ENCODE results near the gene KDM7A. TPM values are rescaled to one million over a fixed set of nuclear protein-coding genes. Genes with fewer than 3 reads are reported as not detected.

KDM7A gene
- total RNA-seq, 1 experiment from 2014 or later, result 12.2 TPM

DNA sequence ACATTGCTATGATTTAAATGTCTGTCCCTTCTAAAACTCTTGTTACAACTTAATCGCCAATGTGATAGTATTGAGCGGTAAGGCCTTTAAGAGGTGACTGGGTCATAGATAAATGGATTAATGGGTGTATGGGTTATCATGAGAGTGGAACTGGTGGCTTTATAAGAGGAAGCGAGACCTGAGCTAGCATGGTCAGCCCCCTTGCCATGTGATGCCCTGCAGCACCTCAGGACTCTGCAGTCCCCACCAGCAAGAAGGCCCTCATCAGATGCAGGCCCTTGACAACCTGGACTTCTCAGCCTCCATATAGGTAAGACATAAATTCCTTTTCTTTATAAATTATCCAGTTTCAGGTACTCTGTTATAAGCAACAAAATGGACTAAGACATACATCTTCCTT is 129.6 kb downstream of the KDM7A start (continued):
- TF ChIP-seq ATF2 (CRISPR knock-in tag; IDR thresholded peaks at IDR 0.05; ENCODE audit: borderline replicate concordance, low read depth) (no peak), NFE2L1 (CRISPR knock-in tag; IDR thresholded peaks at IDR 0.05) (no peak), OVOL2 (CRISPR knock-in tag; IDR thresholded peaks at IDR 0.05; ENCODE audit: borderline replicate concordance) (no peak)

GRCh38 chr7:140045697-140046096 is 131.1 kb downstream of the KDM7A start:
- Mint-ChIP-seq H3K9me3 (no peaks in the 10 kb centered on the region), H3K4me3 (no peak overlapping the region), H3K27me3 (ENCODE audit: low read depth) (no peaks in the 10 kb centered on the region), H3K36me3 (peaks cover 6% of the 10 kb centered on the region; the same call in 1 of the 2 replicates), H3K27ac (no peak overlapping the region), H3K4me1 (no peaks in the 10 kb centered on the region)
- no peak for ATAC-seq
- ChIA-PET POLR2A (no interaction called here), CTCF (no interaction called here)
- DNase-seq (ENCODE audit: low spot score), result no peak
- TF ChIP-seq, protein P1, sequence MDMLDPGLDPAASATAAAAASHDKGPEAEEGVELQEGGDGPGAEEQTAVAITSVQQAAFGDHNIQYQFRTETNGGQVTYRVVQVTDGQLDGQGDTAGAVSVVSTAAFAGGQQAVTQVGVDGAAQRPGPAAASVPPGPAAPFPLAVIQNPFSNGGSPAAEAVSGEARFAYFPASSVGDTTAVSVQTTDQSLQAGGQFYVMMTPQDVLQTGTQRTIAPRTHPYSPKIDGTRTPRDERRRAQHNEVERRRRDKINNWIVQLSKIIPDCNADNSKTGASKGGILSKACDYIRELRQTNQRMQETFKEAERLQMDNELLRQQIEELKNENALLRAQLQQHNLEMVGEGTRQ (CRISPR knock-in tag; IDR thresholded peaks at IDR 0.05), result no peak
- TF ChIP-seq, protein P2, sequence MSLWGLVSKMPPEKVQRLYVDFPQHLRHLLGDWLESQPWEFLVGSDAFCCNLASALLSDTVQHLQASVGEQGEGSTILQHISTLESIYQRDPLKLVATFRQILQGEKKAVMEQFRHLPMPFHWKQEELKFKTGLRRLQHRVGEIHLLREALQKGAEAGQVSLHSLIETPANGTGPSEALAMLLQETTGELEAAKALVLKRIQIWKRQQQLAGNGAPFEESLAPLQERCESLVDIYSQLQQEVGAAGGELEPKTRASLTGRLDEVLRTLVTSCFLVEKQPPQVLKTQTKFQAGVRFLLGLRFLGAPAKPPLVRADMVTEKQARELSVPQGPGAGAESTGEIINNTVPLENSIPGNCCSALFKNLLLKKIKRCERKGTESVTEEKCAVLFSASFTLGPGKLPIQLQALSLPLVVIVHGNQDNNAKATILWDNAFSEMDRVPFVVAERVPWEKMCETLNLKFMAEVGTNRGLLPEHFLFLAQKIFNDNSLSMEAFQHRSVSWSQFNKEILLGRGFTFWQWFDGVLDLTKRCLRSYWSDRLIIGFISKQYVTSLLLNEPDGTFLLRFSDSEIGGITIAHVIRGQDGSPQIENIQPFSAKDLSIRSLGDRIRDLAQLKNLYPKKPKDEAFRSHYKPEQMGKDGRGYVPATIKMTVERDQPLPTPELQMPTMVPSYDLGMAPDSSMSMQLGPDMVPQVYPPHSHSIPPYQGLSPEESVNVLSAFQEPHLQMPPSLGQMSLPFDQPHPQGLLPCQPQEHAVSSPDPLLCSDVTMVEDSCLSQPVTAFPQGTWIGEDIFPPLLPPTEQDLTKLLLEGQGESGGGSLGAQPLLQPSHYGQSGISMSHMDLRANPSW (CRISPR knock-in tag; conservative IDR thresholded peaks at IDR 0.05; ENCODE audit: low read depth), result no peak
- TF ChIP-seq ATF2 (CRISPR knock-in tag; IDR thresholded peaks at IDR 0.05; ENCODE audit: borderline replicate concordance, low read depth) (no peak), ZNF423 (CRISPR knock-in tag; IDR thresholded peaks at IDR 0.05) (no peak), IRF2 (CRISPR knock-in tag; IDR thresholded peaks at IDR 0.05; ENCODE audit: borderline replicate concordance, low read depth) (no peak), ZNF532 (CRISPR knock-in tag; IDR thresholded peaks at IDR 0.05; ENCODE audit: borderline replicate concordance) (no peak), MYBL2 (CRISPR knock-in tag; IDR thresholded peaks at IDR 0.05) (no peak), NFATC4 (CRISPR knock-in tag; IDR thresholded peaks at IDR 0.05) (no peak), RORB (CRISPR knock-in tag; IDR thresholded peaks at IDR 0.05) (no peak), CBFB (CRISPR knock-in tag; IDR thresholded peaks at IDR 0.05; ENCODE audit: low read depth) (no peak), ZNF232 (CRISPR knock-in tag; IDR thresholded peaks at IDR 0.05) (no peak), NR2C2 (CRISPR knock-in tag; IDR thresholded peaks at IDR 0.05) (no peak)
- TF ChIP-seq, protein P3, sequence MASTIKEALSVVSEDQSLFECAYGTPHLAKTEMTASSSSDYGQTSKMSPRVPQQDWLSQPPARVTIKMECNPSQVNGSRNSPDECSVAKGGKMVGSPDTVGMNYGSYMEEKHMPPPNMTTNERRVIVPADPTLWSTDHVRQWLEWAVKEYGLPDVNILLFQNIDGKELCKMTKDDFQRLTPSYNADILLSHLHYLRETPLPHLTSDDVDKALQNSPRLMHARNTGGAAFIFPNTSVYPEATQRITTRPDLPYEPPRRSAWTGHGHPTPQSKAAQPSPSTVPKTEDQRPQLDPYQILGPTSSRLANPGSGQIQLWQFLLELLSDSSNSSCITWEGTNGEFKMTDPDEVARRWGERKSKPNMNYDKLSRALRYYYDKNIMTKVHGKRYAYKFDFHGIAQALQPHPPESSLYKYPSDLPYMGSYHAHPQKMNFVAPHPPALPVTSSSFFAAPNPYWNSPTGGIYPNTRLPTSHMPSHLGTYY (CRISPR knock-in tag; IDR thresholded peaks at IDR 0.05), result no peak
